Measurements from ENCODE around the gene NFATC2. TPM values are rescaled to one million over a fixed set of nuclear protein-coding genes. Genes with fewer than 3 reads are reported as not detected.

The NFATC2 gene
- total RNA-seq, 1 donor from 2014 or later, result 3.9 TPM

GRCh38 chr20:51487076-51487475 is 55.4 kb downstream of the NFATC2 start:
- TF ChIP-seq EZH2 (IDR thresholded peaks at IDR 0.05; ENCODE audit: insufficient read depth, low read length) (no peak), CTCF (IDR thresholded peaks at IDR 0.05; ENCODE audit: insufficient read depth, low read depth, low read length) (no peak)
- Histone ChIP-seq H2AFZ (ENCODE audit: low read depth, low read length) (no peak overlapping the region), H3K36me3 (ENCODE audit: insufficient read depth, low read length) (no peaks in the 10 kb centered on the region), H3K27ac (ENCODE audit: low read depth, low read length) (peak overlapping the region; percentile 93), H4K20me1 (ENCODE audit: insufficient read depth, low read length) (no peaks in the 10 kb centered on the region), H3K9me3 (ENCODE audit: insufficient read depth, low read depth, low read length) (no peaks in the 10 kb centered on the region), H3K27me3 (ENCODE audit: insufficient read depth, low read length) (no peaks in the 10 kb centered on the region), H3K4me3 (ENCODE audit: insufficient read depth, low read depth, low read length) (peak overlapping the region; percentile 51), H3K79me2 (ENCODE audit: insufficient read depth, low read length) (no peaks in the 10 kb centered on the region), H3K9ac (ENCODE audit: low read length) (peak overlapping the region; percentile 85), H3K4me1 (ENCODE audit: insufficient read depth, low read length) (peaks cover 29% of the 10 kb centered on the region), H3K4me2 (ENCODE audit: low read length) (peak overlapping the region; percentile 83)
- FAIRE-seq, result no peak
- Mint-ChIP-seq H3K4me1 (ENCODE audit: low read depth, unreplicated experiment) (peaks cover 34% of the 10 kb centered on the region), H3K27me3 (ENCODE audit: low read depth, unreplicated experiment) (no peaks in the 10 kb centered on the region), H3K36me3 (ENCODE audit: low read depth, unreplicated experiment) (no peaks in the 10 kb centered on the region), H3K27ac (ENCODE audit: unreplicated experiment) (peak overlapping the region; percentile 97), H3K9me3 (ENCODE audit: unreplicated experiment) (no peaks in the 10 kb centered on the region), H3K4me3 (ENCODE audit: unreplicated experiment) (no peak overlapping the region)
- DNase-seq (ENCODE audit: low read depth), result no peak

DNA sequence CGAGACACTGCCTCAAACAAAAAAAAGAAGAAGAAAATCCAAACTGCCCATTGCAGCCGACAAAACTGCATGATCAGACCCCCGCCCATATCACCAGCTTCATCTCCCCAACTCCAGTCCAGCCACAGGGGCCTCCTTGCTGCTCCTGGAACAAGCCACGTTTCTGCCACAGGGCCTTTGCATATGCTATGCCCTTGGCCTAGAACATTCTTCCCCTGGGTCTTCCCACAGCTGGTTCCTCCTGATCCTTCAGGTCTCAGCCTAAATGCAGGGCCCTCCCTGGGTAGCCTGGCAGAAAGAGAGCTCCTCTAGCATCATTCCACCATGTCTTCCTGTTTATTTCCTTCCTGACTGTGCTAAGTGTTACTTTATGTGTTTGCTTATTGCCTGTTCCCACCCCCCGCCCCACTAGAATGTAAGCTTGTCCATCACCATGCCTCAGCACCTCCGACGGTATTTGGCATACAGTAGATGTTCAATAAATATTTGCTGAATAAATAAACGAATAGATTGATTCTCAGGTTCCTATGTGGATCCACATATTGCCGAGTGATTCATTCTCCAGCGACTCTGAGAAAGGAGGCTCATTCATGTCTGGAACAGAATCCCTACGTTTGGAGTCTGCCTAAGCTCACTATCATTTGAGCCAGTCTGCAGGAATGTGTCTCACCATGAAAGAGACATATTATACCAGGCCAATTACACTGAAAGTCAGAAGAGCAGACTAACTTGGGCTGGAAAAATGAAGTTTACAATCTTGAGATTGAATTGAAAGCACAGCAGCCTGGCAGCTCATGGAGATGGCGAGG is 56.1 kb downstream of the NFATC2 start:
- Histone ChIP-seq H3K36me3 (ENCODE audit: insufficient read depth, low read length) (no peaks in the 10 kb centered on the region), H3K4me1 (ENCODE audit: insufficient read depth, low read length) (peaks cover 27% of the 10 kb centered on the region), H3K27me3 (ENCODE audit: insufficient read depth, low read length) (no peaks in the 10 kb centered on the region), H3K9ac (ENCODE audit: low read length) (peak overlapping the region; percentile 85), H3K79me2 (ENCODE audit: insufficient read depth, low read length) (no peaks in the 10 kb centered on the region), H2AFZ (ENCODE audit: low read depth, low read length) (no peak overlapping the region), H3K4me2 (ENCODE audit: low read length) (peak overlapping the region; percentile 83), H3K9me3 (ENCODE audit: insufficient read depth, low read depth, low read length) (no peaks in the 10 kb centered on the region), H3K4me3 (ENCODE audit: insufficient read depth, low read depth, low read length) (no peak overlapping the region), H3K27ac (ENCODE audit: low read depth, low read length) (peak overlapping the region; percentile 93), H4K20me1 (ENCODE audit: insufficient read depth, low read length) (no peaks in the 10 kb centered on the region)
- TF ChIP-seq EZH2 (IDR thresholded peaks at IDR 0.05; ENCODE audit: insufficient read depth, low read length) (no peak), CTCF (IDR thresholded peaks at IDR 0.05; ENCODE audit: insufficient read depth, low read depth, low read length) (no peak)
- Mint-ChIP-seq H3K27me3 (ENCODE audit: low read depth, unreplicated experiment) (no peaks in the 10 kb centered on the region), H3K4me3 (ENCODE audit: unreplicated experiment) (peak overlapping the region; percentile 73), H3K9me3 (ENCODE audit: unreplicated experiment) (no peaks in the 10 kb centered on the region), H3K27ac (ENCODE audit: unreplicated experiment) (peak overlapping the region; percentile 97), H3K4me1 (ENCODE audit: low read depth, unreplicated experiment) (peaks cover 34% of the 10 kb centered on the region), H3K36me3 (ENCODE audit: low read depth, unreplicated experiment) (no peaks in the 10 kb centered on the region)
- FAIRE-seq, result no peak
- DNase-seq (ENCODE audit: low read depth), result peak; percentile 79

GRCh38 chr20:51484831-51485230 is 57.7 kb downstream of the NFATC2 start:
- H3K4me2 ChIP-seq (ENCODE audit: low read length), result no peak overlapping the region
- no peak for FAIRE-seq

More at GRCh38 chr20:51484831-51485230, 57.7 kb downstream of the NFATC2 start:
- peaks cover 27% of the 10 kb centered on the region for H3K4me1 ChIP-seq (ENCODE audit: insufficient read depth, low read length)
- no peak for TF ChIP-seq CTCF (IDR thresholded peaks at IDR 0.05; ENCODE audit: insufficient read depth, low read depth, low read length)
- no peak for TF ChIP-seq EZH2 (IDR thresholded peaks at IDR 0.05; ENCODE audit: insufficient read depth, low read length)
- no peaks in the 10 kb centered on the region for H3K27me3 ChIP-seq (ENCODE audit: insufficient read depth, low read length)
- Mint-ChIP-seq H3K4me3 (ENCODE audit: unreplicated experiment) (no peak overlapping the region), H3K4me1 (ENCODE audit: low read depth, unreplicated experiment) (peaks cover 29% of the 10 kb centered on the region), H3K27ac (ENCODE audit: unreplicated experiment) (no peak overlapping the region), H3K9me3 (ENCODE audit: unreplicated experiment) (no peaks in the 10 kb centered on the region), H3K27me3 (ENCODE audit: low read depth, unreplicated experiment) (no peaks in the 10 kb centered on the region), H3K36me3 (ENCODE audit: low read depth, unreplicated experiment) (no peaks in the 10 kb centered on the region)
- no peaks in the 10 kb centered on the region for H3K79me2 ChIP-seq (ENCODE audit: insufficient read depth, low read length)
- no peak overlapping the region for H3K4me3 ChIP-seq (ENCODE audit: insufficient read depth, low read depth, low read length)
- H3K9ac ChIP-seq (ENCODE audit: low read length), result no peak overlapping the region
- H4K20me1 ChIP-seq (ENCODE audit: insufficient read depth, low read length), result no peaks in the 10 kb centered on the region
- no peak for DNase-seq (ENCODE audit: low read depth)
- no peaks in the 10 kb centered on the region for H3K9me3 ChIP-seq (ENCODE audit: insufficient read depth, low read depth, low read length)
- no peak overlapping the region for H2AFZ ChIP-seq (ENCODE audit: low read depth, low read length)
- H3K36me3 ChIP-seq (ENCODE audit: insufficient read depth, low read length), result no peaks in the 10 kb centered on the region
- no peak overlapping the region for H3K27ac ChIP-seq (ENCODE audit: low read depth, low read length)

Measured in astrocyte (in vitro differentiated cells and primary cell).